GM19328 (cell line): ENCODE measurements around the gene TNIK.
A peak's percentile ranks its signal among the peaks of the same experiment; 100 is the strongest.
"Not testable (repeated sequence)": the region's sequence is repeated elsewhere in the genome, so short reads cannot be mapped to it uniquely, and the experiment has no call there.

Source experiments
- ATAC-seq: cut with Tn5 transposase; IDR thresholded peaks from one replicate; pipeline ENCODE4 v1.9.1; 2021; ENCODE audit warnings: mild to moderate bottlenecking, moderate library complexity; ENCODE audit not compliant: unreplicated experiment

TNIK gene

GRCh38 chr3:171261487-171261886 is 198.7 kb downstream of the TNIK start:
- ATAC-seq, result no peak

DNA sequence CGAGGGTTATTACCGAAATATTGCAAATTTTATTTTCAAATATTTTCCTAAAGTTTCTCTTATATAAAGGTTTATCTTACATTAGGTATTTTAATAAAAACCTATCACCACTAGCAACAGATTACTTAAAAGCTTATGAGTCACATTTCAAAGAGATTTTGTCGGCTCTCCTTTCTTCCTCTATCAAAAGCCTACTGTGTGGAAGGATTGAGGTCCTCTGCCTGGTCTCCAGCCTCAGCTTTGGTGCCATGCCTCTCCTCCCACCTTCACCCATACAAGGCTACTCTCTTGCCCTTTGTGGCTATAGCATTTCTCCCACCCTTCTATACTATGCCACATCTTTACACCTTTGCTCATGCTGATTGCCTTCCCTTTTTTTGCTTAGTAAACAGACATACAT is 199.3 kb downstream of the TNIK start:
- no peak for ATAC-seq

DNA sequence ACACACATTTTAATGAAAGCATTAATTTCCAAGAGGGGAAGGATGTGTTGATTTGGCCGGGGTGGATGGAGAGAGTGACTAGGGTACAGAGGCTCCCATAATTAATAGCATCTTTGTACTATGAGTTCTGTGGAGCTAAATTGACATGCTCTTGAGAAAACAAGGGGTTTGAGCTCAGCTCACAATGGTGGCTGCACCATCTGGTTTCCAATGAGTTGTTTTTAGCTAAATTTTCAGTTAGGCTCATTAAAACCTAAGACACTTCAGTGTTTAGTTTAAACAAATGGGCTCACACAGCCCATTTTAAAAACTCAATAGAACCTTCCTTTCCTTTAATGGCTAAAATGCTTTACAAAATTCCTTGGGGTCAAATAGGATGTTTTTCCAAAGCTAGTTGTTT is 199.7 kb downstream of the TNIK start:
- no peak for ATAC-seq

DNA sequence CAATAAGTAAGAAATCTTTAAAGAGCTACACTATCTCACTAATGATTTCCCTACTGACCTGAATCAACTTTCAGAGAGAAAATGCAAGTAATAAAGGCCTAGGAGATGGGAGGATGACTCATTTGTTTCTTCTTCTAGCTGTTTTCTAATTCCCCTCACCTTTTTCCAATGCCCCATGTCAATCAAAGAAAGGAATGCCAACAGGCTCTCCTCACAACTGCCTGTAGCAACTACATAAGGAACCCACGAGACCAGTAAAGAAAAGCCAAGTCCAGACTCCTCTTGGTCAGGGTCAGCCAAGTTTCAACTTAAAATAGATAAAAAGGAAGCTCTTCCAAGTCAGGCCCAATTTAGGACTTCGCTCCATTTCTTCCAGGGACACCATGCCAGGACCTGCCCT is 201.9 kb downstream of the TNIK start:
- ATAC-seq, result no peak

- peak; percentile 70 for ATAC-seq
Measured at GRCh38 chr3:171257251-171258203, 202.7 kb downstream of the TNIK start.

DNA sequence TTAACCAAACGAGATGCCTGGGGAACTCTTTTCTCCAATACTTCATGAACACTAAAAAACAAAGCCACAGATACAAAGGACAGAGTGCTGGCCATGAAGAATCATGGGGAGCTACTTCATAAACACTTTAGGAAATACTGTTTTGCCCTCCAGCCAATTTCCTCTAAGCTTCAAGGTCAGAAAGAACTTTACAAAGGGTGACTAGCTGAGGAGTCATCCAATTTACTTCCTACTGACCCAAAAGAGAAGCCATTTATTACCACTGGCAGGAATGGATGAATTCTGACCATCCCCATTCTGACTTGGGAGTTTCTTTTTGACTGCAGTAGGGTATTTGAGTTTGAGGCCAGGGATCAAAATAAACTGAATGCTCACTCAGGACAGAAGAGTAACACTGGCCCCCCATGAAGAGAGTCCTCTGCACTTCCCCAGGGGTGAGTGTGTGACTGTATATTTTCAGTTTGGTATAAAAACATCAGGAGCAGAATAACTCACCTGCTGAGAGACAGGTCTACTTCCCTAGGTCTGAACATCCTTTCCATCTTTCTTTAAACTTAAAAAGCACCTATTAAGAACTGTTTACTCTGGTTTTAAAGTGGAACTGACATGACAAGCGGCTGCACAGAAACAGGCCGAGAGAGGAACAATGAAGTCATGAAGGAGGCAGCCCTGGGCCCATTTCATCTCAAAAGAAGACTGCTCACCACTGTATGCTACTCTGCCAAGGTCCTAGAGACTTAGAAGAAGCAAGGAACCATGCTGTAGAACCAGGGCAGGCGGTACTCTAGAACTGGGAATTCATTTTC is 203.6 kb downstream of the TNIK start:
- peak; percentile 3 for ATAC-seq

DNA sequence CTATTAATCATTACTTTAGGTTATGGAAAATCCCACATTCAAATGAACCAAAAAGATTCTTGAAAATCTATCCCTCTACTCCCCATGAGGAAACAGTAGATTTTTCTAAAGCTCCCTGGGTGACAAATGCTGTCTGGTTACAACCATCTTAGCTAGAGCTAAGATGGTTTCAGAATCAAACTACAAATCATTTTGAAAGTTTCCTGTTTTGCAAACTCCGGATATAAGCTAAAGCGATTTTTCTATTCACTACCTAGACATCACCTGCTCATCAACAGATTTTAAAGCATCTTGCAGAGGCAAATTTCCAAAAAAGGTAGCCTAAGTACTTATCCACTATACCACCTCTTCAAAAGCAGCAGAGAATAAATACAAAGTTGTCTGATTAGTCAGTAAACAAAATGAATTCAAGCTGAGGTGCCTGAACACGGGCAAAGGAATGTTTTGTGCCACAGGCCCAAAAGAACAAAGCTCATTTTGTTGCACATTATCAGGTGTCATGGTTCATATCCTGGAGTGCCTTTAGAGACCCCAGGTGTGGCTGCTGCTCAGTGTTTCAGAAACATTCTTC is 204.9 kb downstream of the TNIK start:
- ATAC-seq, result peak; percentile 53

- no peak for ATAC-seq
Measured at GRCh38 chr3:171254315-171254714, 205.9 kb downstream of the TNIK start.

GRCh38 chr3:171251835-171252234 is 208.4 kb downstream of the TNIK start:
- ATAC-seq, result no peak

DNA sequence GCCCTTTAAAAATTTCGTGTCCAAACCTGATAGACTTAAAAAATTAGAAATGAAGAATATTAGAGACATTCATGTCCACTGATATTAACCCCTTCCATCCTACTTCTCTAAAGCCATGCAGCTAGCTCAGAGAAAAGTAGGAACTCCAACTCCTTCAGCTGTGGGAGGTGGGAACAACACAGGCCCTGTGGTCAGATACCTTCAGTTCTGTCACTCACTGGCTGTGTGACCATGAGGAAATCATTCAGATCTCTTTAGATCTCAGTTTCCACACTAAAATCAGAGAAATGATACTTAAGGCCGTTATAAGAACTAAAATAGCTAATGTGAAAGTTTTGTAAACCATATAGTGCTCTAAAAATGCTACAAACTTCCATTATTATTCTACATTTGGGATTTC is 209.8 kb downstream of the TNIK start:
- no peak for ATAC-seq

- ATAC-seq, result peak; percentile 26
Measured at GRCh38 chr3:171249245-171249644, 211.0 kb downstream of the TNIK start.

- peak; percentile 68 for ATAC-seq
Measured at GRCh38 chr3:171248426-171249111, 211.6 kb downstream of the TNIK start.

DNA sequence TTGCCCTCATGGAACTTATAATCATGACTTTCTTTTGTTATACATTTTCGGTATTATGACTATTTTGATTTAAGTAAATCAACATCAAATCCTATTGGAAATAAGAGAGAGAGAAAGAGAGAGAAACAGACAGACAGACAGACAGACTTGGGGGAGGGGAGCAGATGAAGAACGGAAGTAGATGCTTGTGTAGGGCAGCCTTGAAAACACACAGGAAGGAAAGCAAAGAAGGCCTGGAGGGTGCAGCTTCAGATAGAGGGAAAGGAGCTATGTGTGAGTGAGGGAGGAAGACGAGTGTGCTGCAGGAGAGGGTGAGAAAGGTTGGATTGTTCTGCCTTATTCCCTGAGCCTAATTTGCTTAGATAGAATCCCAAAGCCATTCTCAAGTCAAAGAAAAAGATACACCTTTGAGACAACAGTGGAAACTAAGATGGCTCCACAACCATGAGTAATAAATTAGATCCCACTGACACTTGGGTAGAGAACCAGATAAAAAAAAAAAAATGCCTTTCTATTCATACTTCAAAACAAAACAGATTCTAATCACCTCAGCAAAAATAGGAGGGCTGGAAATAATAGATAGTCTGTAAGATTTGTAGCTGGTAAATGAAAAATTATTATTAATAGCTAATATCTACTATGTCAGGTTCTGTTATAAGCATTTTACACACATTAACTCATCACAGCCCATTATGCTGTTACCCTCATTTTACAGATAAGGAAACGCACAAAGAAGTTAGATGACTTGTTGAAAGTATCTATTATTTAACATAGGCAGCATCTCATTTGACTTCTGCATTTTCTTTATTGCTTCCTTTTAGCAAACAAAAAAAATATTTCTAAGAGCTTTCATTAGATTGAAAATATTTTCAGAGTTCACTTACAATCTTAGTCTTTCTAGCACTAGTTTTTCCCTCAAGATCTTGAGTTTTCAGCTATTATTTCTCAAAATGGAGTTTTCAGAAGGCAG is 214.1 kb downstream of the TNIK start:
- ATAC-seq, result no peak

DNA sequence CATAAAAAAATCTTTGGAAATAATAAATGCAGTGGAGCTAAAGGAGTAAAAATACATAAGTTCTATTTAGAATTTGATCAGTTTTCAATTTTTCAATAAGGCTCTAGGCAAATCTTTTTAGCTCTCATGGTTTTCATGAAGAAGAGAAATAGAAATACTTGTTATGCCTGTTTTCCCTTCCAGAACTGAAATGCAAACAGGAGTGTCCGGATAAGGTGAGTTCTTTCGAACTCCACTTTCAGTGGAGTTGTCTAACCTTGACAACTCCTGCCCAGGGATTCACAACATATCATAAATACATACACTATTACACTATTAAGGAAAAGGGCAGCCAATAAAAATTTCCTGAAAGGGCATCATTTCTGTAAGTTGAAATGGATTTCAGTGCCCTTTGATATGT is 217.3 kb downstream of the TNIK start:
- ATAC-seq, result no peak

GRCh38 chr3:171242170-171242569 is 218.0 kb downstream of the TNIK start:
- no peak for ATAC-seq

- ATAC-seq, result not testable (repeated sequence)
Measured at GRCh38 chr3:171241655-171242054, 218.6 kb downstream of the TNIK start.

- no peak for ATAC-seq
Measured at GRCh38 chr3:171240504-171240835, 219.7 kb downstream of the TNIK start.

DNA sequence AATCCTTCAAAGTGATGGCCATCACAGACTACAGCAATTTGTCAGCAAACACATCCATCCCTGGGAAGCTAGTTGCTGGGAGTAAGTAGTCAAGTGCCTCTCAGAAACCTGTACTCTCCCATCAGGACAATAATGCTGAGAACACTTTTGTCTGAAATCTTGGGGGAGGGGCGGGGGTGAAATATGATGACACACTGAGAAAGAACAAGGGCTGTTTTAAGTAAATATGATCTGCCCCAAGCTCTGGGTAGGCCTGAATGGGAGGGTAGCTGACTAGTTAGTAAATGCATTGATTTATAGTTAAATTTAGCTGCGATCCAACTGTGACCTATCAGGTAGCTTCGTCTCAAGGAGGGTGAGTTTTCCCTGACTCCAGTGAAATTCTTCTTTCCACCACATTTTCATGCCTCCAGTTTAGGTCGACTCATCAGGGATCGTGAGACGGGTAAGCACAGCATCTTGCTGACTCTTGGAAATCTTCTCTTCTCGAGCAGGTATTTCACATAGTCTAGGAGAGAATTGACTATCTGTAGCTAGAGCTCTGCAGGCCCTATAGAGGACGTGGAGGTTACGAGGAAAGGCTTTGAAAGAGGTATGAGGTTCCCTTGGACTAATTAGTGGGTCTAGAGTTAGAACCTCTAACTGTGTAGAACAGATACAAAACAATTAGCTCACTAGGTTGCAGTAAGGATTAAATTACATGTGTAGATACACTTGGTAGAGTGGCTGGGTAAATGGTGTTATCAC is 220.3 kb downstream of the TNIK start:
- ATAC-seq, result no peak

DNA sequence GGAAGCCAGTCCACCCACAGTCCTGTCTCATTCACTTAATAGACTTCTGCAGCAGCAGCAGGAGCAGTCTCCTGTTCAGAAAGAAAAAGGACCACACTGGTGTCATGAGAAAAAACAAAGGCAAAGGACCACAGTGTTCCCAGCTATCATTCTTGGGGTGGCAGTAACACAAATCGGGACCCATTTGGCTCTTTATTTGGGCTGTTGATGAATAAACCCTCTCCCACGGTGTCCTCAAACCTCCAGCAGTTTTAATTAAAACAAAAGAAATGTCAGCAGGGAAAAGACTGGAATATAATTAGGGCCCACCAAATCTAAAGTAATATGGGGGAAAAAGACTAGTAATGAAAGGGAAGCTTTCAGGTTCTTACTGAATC is 223.2 kb downstream of the TNIK start:
- ATAC-seq, result no peak
